ENCODE results near the gene SWT1.

Gene SWT1

DNA sequence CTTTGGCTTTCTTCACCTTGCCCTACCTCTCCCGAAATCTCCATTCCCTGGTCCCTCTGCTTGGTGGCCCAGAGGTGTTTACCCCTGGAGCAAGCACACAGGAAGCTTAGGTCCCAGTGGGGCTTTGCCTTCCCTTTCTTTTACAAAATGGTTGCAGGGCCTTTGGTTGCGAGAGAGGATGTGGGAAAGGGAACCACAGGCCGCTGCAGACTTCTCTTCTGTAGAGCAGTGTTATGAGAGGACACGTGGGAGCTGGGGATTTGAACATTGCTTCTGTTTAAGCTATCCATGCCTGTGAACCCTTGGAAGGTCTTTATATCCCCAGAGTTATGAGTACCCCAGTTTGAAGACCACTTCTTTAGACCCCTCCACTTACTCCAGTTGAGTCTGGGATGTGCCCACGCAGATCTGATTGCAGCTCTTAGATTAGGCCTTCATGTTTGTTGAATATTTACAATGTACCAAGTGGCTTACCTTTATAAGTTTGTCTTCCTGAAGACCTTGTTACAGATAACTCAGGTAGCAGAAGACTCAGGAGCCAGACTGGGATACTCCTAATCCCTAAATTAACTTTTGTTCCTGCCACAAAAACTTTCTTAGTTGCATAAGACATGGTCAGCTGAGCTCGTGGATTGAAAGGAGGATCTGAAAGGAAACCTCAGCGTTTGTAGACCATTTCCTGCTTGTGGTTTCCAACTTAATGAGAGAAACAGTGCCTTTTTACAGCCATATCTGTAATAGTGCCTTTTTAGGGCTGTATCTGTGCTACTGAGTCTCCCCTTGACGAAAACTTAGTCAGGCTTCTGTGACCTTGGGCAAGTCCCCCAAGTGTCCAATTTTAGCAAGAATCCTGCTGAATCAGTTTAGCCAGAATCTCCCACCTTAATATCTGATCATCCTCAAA is 182.0 kb downstream of the SWT1 start:
- no peaks in the 10 kb centered on the region for H3K79me2 ChIP-seq (ENCODE audit: insufficient read depth, low read length)
- H3K4me1 ChIP-seq (ENCODE audit: insufficient read depth, low read length, severe bottlenecking) = peaks cover 14% of the 10 kb centered on the region
- no peaks in the 10 kb centered on the region for H3F3A ChIP-seq (ENCODE audit: insufficient read depth, low read length)
- no peak overlapping the region for H2AFZ ChIP-seq (ENCODE audit: low read length)
- TF ChIP-seq EZH2 (IDR thresholded peaks at IDR 0.05; ENCODE audit: borderline replicate concordance, low read length) = no peak
- TF ChIP-seq, protein P1, sequence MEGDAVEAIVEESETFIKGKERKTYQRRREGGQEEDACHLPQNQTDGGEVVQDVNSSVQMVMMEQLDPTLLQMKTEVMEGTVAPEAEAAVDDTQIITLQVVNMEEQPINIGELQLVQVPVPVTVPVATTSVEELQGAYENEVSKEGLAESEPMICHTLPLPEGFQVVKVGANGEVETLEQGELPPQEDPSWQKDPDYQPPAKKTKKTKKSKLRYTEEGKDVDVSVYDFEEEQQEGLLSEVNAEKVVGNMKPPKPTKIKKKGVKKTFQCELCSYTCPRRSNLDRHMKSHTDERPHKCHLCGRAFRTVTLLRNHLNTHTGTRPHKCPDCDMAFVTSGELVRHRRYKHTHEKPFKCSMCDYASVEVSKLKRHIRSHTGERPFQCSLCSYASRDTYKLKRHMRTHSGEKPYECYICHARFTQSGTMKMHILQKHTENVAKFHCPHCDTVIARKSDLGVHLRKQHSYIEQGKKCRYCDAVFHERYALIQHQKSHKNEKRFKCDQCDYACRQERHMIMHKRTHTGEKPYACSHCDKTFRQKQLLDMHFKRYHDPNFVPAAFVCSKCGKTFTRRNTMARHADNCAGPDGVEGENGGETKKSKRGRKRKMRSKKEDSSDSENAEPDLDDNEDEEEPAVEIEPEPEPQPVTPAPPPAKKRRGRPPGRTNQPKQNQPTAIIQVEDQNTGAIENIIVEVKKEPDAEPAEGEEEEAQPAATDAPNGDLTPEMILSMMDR (IDR thresholded peaks at IDR 0.05; ENCODE audit: low read length) = no peak
- no peaks in the 10 kb centered on the region for H3K9me3 ChIP-seq (ENCODE audit: low read length)
- H3K4me3 ChIP-seq (ENCODE audit: low read depth, low read length, poor library complexity, severe bottlenecking) = no peak overlapping the region
- H3K36me3 ChIP-seq (ENCODE audit: insufficient read depth, low read length) = no peaks in the 10 kb centered on the region
- no peak overlapping the region for H3K27ac ChIP-seq (ENCODE audit: low read depth, low read length, poor library complexity, severe bottlenecking)
- H3K9ac ChIP-seq (ENCODE audit: low read length) = no peak overlapping the region
- H3K27me3 ChIP-seq (ENCODE audit: insufficient read depth, low read length) = no peaks in the 10 kb centered on the region
- no peaks in the 10 kb centered on the region for H3K9me2 ChIP-seq (ENCODE audit: low read depth, low read length)
- H3K4me2 ChIP-seq (ENCODE audit: low read length) = peak overlapping the region; percentile 25; the same call in 1 of the 2 replicates
- no peaks in the 10 kb centered on the region for H4K20me1 ChIP-seq (ENCODE audit: insufficient read depth, low read length)

DNA sequence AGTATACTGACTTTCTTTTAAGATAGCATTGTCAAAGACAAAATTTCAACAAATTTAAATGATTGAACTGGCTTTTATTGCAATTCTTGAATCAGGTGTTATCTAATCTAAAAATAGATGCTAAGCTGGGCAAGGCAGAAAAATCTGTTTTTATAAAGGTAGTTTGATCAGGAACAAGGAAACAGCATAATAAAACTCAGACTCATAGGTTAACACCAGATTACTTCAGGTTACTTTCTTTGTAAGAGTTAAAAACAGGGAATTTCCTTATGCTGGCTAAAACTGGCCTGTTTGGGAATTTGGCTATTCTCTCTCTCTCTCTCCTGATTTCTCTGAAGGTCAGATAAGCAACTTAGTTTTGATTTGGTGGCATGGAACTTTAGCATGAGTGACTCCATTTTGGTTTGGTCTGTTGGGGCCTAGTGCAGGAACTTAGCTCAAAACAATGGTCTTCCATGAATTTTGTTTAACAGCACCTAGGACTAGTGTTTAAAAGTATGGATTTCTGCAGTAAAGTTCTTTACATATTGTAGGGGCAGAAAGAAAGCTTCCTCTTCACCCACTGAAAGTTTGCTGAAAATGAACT is 184.3 kb downstream of the SWT1 start:
- no peak overlapping the region for H3K9ac ChIP-seq (ENCODE audit: low read length)
- no peaks in the 10 kb centered on the region for H3K27me3 ChIP-seq (ENCODE audit: insufficient read depth, low read length)
- no peaks in the 10 kb centered on the region for H3K9me3 ChIP-seq (ENCODE audit: low read length)
- TF ChIP-seq EZH2 (IDR thresholded peaks at IDR 0.05; ENCODE audit: borderline replicate concordance, low read length) = no peak
- TF ChIP-seq, protein P1 (IDR thresholded peaks at IDR 0.05; ENCODE audit: low read length) = no peak
- H3F3A ChIP-seq (ENCODE audit: insufficient read depth, low read length) = no peaks in the 10 kb centered on the region
- no peaks in the 10 kb centered on the region for H3K36me3 ChIP-seq (ENCODE audit: insufficient read depth, low read length)
- H3K4me1 ChIP-seq (ENCODE audit: insufficient read depth, low read length, severe bottlenecking) = peaks cover 22% of the 10 kb centered on the region
- no peaks in the 10 kb centered on the region for H3K79me2 ChIP-seq (ENCODE audit: insufficient read depth, low read length)
- no peak overlapping the region for H3K4me2 ChIP-seq (ENCODE audit: low read length)
- no peak overlapping the region for H3K27ac ChIP-seq (ENCODE audit: low read depth, low read length, poor library complexity, severe bottlenecking)
- H3K4me3 ChIP-seq (ENCODE audit: low read depth, low read length, poor library complexity, severe bottlenecking) = no peak overlapping the region
- no peak overlapping the region for H2AFZ ChIP-seq (ENCODE audit: low read length)
- no peaks in the 10 kb centered on the region for H3K9me2 ChIP-seq (ENCODE audit: low read depth, low read length)
- no peaks in the 10 kb centered on the region for H4K20me1 ChIP-seq (ENCODE audit: insufficient read depth, low read length)
